Stimulated activated naive CD8-positive, alpha-beta T cell treated with anti-CD3 and anti-CD28 coated beads, Interleukin-15, amount 100 ng/mL, for 72 hours (primary cell): Measurements from ENCODE around the gene LYPD4.
"Not testable (repeated sequence)": the region's sequence is repeated elsewhere in the genome, so short reads cannot be mapped to it uniquely, and the experiment has no call there.

Experiments
- ATAC-seq: fragments of 150-1000 bp; cut with Tn5 transposase; 2 replicates; pipeline ENCODE4 v1.10.0; 2021; ENCODE audit warnings: mild to moderate bottlenecking, moderate library complexity
- DNase-seq, 2 donors: peaks; one replicate each; pipeline ENCODE4 v3.0.0; 2021 to 2022
- H3K27ac Mint-ChIP-seq, 2 donors: one replicate each; pipeline ENCODE4 v1.8.0; 2022; ENCODE audit warnings: mild to moderate bottlenecking in 2 of 2, mixed read lengths in 2 of 2, moderate library complexity in 2 of 2
- H3K27me3 Mint-ChIP-seq: one replicate; pipeline ENCODE4 v1.8.0; 2022; ENCODE audit warnings: mixed read lengths
- H3K4me1 Mint-ChIP-seq: one replicate; pipeline ENCODE4 v1.8.0; 2022; ENCODE audit warnings: mild to moderate bottlenecking, mixed read lengths
- H3K4me3 Mint-ChIP-seq, 2 donors: one replicate each; pipeline ENCODE4 v1.8.0; 2022; ENCODE audit warnings: mild to moderate bottlenecking in 2 of 2, mixed read lengths in 2 of 2, moderate library complexity in 1 of 2
- H3K9me3 Mint-ChIP-seq, 2 donors: one replicate each; pipeline ENCODE4 v1.8.0; 2022; ENCODE audit warnings: mixed read lengths in 2 of 2

The LYPD4 gene

DNA sequence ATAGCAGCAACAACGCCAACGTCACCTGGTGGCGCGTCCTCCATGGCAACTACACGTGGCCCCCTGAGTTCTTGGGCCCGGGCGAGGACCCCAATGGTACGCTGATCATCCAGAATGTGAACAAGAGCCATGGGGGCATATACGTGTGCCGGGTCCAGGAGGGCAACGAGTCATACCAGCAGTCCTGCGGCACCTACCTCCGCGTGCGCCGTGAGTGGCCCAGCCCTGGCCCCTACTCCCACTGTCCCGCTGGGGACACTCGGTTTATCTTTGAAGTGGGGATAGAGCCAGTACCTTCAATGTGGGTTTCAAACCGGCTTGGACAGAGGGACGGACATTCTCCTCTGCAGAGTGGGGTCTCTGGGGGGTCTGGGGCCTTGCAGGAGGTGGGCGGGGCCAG is 34.6 kb upstream of the LYPD4 start:
- H3K27ac Mint-ChIP-seq = peak overlapping the region in 1 of 2 donors; percentile 43
- DNase-seq (no peak), ATAC-seq (no peak)
- peaks cover 81% of the 10 kb centered on the region for H3K4me1 Mint-ChIP-seq
- H3K4me3 Mint-ChIP-seq = peak overlapping the region; percentile 22 to 51
- H3K27me3 Mint-ChIP-seq = no peaks in the 10 kb centered on the region
- H3K9me3 Mint-ChIP-seq = no peaks in the 10 kb centered on the region

DNA sequence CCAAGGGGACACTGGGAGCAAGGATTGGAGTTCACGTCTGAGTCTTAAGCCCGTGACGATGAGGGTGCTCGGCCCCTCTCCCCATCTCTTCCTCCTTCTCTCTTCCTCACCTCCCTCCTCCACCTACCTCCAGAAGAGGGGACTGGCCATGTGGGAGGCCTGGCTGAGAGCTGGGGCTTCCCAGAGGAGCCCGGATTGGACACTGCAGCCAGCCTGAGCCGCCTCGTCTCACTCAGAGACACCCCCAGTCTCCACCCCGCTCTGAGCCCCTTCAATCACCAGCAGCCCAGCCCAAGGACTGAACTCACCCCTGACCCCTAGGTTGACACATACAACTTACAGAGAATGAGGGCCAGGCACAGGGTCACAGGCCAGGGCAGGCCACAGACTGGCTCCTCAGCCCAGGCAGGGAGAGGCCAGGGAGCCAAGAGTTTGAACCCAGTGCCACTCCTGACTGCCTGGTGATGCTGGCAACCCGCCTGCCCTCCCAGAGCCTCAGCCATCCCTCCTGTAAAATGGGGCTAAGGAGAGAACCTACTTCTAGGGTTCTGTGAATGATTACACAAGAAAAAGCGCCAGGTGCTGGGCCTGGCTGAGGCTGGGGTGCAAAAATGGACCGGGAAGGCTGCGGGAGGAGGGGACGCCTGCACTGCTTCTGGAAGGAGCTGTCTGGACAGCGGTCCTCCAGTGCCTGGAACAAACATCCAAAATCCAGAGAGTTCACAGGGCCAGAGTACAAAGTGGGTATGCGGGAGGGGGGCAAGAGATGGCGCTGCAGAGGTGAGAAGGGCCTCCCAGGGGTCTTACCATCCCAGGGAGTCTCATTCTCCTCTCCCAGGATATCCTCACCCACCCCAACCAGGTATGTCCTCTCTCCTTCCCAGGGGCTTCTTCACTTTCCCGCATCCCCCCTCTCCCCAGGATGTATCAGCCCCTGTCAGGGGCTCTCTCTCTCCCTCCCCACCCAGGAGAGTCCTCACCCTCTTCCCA is 33.7 kb upstream of the LYPD4 start:
- DNase-seq (no peak), ATAC-seq (peak; percentile 48)
- no peaks in the 10 kb centered on the region for H3K9me3 Mint-ChIP-seq
- peak overlapping the region; percentile 94 to 97 for H3K27ac Mint-ChIP-seq
- no peaks in the 10 kb centered on the region for H3K27me3 Mint-ChIP-seq
- H3K4me3 Mint-ChIP-seq = peak overlapping the region; percentile 82 to 89
- peaks cover 86% of the 10 kb centered on the region for H3K4me1 Mint-ChIP-seq

DNA sequence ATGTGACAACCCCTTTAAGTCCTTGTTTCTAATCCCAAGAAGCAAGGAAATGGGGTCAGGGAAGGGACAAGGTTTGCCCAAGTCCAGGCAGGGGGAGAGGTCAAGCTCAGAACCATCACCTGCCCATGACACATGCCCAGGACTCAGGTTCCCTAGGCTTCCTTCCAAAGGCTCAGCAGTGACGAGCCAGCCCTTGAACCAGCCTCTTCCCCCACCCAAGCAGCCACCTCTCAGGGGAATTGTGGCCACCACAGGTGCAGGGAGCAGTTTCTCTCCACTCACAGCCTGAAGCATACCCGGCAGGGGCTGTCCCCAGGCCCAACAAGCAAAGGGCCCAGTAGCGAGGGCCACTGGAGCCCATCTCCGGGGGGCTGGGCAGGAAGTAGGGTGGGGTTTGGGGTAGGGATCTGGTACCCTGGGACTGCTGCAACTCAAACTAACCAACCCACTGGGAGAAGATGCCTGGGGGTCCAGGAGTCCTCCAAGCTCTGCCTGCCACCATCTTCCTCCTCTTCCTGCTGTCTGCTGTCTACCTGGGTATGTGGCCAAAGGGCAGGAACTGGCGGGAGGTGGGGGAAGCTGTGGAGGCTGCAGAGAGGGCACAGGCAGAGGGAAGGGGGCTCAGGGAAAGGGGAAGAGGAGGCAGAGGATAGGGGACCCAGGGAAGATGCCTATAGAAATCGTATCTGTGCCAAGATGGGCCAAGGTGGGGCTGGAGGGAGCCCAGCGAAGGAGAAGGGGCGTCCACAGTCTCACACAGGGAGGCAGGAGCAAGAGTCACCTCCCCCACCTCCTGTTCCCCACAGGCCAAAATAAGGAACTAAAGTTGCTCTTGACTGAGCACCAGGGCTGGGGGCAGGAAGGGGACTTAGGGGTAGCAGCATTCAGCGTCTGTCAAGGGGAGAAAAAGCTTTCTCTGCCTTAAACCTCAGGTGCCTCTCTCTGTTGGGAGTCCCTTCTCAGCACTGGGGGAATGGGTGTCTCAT is 32.7 kb upstream of the LYPD4 start, which contains the start of gene CD79A:
Gene CD79A (plus strand): TSS at position 433 of the 986 bp plus-strand sequence. CDS start 26 bp downstream, at position 459.
- Mint-ChIP-seq H3K4me1 (peaks cover 90% of the 10 kb centered on the region), H3K27ac (peak within 1 kb of the TSS; percentile 94 to 97), H3K9me3 (no peaks in the 10 kb centered on the region), H3K27me3 (no peaks in the 10 kb centered on the region), H3K4me3 (peak within 1 kb of the TSS; percentile 82 to 89)
- ATAC-seq (peak; percentile 43), DNase-seq (no peak)

DNA sequence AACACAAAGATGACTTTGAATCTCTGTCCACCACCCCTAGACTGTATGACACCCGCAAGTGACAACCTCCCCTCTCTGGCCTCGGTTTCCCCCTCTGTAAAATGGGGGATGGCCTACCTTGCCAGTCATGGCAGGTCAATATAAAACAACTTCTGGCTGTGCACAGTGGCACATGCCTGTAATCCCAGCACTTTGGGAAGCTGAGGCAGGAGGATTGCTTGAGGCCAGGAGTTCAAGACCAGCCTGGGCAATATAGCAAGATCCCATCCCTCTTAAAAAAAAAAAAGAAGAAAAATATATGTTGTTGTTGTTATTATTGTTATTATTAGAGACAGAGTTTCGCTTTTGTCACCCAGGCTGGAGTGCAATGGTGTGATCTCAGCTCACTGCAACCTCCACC is 31.5 kb upstream of the LYPD4 start:
- not testable (repeated sequence) for ATAC-seq, H3K9me3 Mint-ChIP-seq, DNase-seq, H3K27me3 Mint-ChIP-seq
- H3K4me3 Mint-ChIP-seq = peak overlapping the region; percentile 42 to 82
- H3K27ac Mint-ChIP-seq = peak overlapping the region in 1 of 2 donors; percentile 1
- peaks cover 93% of the 10 kb centered on the region for H3K4me1 Mint-ChIP-seq

DNA sequence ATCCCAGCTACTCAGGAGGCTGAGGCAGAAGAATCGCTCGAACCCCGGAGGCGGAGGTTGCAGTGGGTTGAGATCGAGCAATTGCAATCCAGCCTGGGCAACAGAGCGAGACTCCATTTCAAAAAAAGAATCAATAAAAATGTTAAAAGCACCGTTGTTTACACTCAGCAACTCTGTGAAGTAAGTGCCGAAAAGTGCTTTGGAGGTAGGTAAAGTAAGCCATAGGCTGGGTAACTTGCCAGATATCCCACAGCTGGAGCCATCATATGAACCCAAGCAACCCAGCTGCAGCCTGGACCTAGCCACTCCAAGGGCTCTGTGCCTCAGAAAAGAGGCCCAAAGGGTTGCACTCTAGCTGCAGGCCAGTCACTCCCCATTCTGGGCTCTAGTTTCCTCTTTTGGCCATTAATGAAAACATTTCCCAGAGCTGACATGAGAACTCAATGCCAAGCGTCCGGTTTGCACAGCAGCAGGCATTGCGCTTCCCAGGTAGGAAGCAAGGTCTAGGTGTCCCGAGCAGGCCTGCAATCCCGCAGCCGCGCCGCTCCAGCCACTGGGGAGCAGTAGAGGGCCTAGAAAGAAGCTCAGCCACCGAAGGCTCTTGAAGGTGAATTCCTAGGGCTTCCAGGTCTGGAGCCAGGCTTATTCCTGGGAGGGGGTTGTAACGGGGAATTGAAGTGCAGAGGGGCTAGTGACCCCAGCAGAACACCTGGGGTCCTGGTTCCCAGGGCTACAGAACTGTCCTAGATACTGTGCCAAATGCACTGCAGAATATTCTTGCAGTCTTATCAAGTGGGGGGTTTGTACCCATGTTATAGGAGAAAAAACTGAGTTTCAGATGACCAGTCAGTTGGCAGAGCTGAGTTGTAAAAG is 28.5 kb upstream of the LYPD4 start:
- no peak overlapping the region for H3K4me3 Mint-ChIP-seq
- DNase-seq = peak in 1 of 2 donors; percentile 66
- ATAC-seq = no peak
- no peaks in the 10 kb centered on the region for H3K9me3 Mint-ChIP-seq
- peak overlapping the region; percentile 25 to 76 for H3K27ac Mint-ChIP-seq
- H3K4me1 Mint-ChIP-seq = peaks cover 95% of the 10 kb centered on the region
- no peaks in the 10 kb centered on the region for H3K27me3 Mint-ChIP-seq

DNA sequence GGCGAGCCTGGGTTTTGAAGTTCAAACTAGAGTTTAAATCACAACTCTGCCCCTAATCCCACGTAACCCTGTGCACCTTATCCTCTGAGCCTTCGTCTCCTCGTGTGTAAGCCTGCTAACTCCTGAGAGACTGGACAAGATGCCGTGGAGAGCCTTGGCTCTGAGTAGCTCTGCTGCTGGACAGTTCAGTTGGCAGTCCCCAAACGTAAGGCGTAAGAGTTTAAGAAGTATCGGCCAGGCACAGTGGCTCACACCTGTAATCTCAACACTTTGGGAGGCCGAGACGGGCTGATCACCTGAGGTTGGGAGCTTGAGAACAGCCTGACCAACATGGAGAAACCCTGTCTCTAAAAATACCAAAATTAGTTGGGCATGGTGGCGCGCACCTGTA is 27.9 kb upstream of the LYPD4 start:
- Mint-ChIP-seq H3K4me3 (peak overlapping the region in 1 of 2 donors; percentile 15), H3K27ac (peak overlapping the region; percentile 79 to 87)

DNA sequence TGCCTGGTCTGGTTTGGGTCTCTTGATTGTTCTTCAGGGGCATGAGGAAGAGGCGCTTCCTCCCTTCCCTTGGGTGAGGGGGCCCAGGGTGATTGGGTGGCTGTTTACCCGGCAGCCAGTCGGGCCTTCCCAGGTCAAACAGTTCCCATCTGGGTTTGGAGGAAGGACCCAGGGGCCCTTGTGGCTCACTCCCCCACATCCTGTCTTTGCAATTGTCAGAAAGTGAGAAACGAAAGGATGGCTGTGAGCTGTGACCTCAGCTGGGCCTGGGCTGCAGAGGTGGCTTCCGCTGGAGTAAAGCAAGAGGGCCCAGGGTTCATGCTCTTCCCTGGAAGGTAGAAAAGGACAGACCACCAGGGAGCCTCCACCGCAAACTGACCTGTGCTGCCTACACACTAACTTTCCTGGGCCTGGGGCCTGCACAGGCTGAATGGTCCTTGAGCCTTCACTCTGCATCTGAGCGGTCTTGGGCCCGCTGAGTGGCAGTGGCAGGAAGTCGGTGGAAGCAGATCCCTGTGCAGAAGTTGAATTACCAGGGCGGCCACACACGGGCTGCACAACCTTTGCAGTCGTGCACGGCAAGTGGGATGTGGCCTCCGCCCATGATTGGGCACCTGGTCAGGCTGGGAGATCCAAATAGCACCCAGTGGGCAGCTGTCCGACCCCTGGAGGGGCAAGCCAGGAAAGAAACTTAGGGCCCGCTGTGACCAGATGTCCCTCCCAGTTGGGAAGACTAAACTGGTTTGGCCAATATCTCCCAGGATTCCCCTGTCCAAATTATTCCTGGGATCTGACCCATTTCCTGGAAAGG is 27.3 kb upstream of the LYPD4 start:
- Mint-ChIP-seq H3K27ac (peak overlapping the region; percentile 93 to 97), H3K4me3 (peak overlapping the region; percentile 63 to 64), H3K27me3 (no peaks in the 10 kb centered on the region), H3K9me3 (no peaks in the 10 kb centered on the region), H3K4me1 (peaks cover 95% of the 10 kb centered on the region)
- ATAC-seq (peak; percentile 86), DNase-seq (peak; percentile 78 to 86)

More for the DNA sequence above, 27.9 kb upstream of the LYPD4 start:
- Mint-ChIP-seq H3K4me1 (peaks cover 95% of the 10 kb centered on the region), H3K27me3 (no peaks in the 10 kb centered on the region), H3K9me3 (no peaks in the 10 kb centered on the region)
- DNase-seq (no peak), ATAC-seq (no peak)

DNA sequence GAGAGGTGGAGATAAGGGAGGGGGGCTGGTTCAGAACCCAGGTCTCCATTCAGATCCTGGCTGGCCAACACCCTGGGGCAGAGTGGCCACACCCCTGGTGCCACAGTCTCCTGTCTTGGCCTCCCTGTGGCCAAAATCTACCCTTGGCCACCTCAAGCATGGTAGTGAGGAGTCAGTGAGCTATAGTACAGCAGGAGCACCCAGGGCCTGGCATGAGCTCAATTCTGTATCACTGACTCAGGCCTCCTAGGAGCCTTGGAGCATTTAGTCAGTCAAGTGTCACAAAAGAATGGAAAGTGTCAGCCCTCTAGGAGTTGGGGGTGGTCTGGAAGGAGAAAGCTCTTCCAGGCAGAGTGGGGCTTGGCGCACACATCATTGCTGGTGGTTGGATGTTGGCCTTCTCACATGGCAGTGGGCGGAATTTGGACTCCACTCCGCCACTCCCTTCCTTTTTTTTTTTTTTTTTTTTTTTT is 26.0 kb upstream of the LYPD4 start:
- Mint-ChIP-seq H3K4me3 (peak overlapping the region; percentile 57 to 63), H3K4me1 (peaks cover 95% of the 10 kb centered on the region), H3K9me3 (no peaks in the 10 kb centered on the region), H3K27me3 (no peaks in the 10 kb centered on the region), H3K27ac (peak overlapping the region; percentile 83 to 84)
- ATAC-seq (no peak), DNase-seq (no peak)

DNA sequence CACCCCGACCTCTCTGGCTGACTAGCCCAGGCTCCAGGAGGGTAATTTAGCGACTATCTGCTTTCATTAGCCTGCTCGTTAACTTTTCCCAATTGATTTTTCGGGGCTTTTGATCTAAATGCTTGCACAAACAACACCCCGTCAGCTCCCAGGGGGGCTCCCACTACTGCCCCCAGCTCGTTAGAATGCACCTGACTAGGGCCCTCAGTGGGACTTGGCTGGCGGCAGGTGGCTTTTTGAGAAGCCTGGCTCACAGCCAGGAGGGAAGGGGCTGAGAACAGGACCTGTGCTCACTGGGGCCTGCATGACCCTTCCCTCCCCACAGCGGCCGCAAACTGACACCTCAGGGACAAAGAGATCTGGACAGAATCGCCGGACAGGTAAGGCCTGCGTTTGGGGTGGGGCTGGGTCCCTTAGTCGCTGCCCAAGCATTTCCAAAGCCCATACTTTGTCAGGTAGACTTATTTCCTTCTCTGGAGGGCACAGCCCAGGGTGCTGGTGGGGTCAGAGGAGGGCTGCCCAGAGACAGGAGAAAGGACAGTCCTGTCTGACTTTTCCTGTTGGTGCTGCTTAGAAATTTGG is 25.0 kb upstream of the LYPD4 start:
- ATAC-seq (no peak), DNase-seq (no peak)
- H3K4me1 Mint-ChIP-seq = peaks cover 94% of the 10 kb centered on the region
- H3K9me3 Mint-ChIP-seq = no peaks in the 10 kb centered on the region
- H3K27me3 Mint-ChIP-seq = no peaks in the 10 kb centered on the region
- H3K27ac Mint-ChIP-seq = peak overlapping the region; percentile 81 to 84
- peak overlapping the region; percentile 25 to 35 for H3K4me3 Mint-ChIP-seq

DNA sequence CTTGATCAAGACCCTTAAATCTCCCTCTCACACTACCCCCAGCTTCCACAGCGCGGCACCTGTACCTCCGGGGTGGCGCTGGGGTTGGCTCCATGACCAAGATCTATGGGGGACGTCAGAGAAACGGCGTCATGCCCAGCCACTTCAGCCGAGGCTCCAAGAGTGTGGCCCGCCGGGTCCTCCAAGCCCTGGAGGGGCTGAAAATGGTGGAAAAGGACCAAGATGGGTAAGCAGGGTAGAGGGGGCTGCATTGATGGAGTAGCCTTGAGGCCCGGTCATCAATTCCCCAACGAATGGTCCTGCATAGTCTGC is 24.5 kb upstream of the LYPD4 start:
- ATAC-seq (no peak), DNase-seq (no peak)
- H3K27ac Mint-ChIP-seq = peak overlapping the region; percentile 40 to 84
- H3K27me3 Mint-ChIP-seq = no peaks in the 10 kb centered on the region
- H3K4me3 Mint-ChIP-seq = peak overlapping the region in 1 of 2 donors; percentile 55
- peaks cover 97% of the 10 kb centered on the region for H3K4me1 Mint-ChIP-seq
- no peaks in the 10 kb centered on the region for H3K9me3 Mint-ChIP-seq

DNA sequence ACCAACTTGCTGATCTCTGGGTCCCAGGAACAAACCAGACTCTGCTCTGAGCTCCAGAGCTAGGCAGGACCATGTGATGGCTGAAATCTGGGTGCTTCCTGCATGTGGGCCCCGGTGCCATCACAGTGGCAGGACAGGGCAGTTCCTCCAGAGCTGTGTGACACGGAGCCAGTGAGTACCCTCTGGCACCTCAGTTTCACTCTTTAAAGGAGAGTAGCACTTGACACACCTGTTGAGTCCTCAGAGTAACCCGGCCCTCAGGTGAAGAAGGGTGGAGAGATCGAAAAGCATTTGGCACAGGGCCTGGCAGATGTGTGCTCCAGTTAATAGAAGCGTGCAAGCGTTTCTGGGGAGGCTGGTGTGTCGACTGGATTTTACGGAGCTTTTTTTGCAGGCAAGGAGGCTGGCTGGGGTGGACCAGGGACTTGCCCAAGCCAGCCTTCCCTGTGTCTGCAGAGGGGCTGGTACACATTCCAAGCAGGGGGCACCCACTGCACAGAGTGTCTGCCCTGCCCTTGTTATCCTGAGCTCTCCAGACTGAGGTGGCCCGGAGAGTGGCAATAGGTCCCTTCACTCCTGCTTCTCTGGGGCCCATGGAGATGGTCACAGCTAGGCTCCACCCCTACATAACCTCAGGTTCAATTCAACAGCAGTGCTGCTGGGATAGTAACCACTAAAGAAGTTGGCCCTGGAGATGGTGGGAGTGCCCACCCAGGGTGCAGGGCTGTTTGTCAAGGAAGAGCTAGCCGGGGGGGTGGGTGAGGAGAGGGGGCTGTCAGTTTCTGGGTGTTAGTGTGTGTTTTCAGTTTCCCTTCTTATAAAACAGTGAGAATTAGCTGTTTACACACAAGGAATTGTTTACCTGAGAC is 23.9 kb upstream of the LYPD4 start:
- Mint-ChIP-seq H3K4me3 (peak overlapping the region; percentile 38 to 55), H3K4me1 (peaks cover 99% of the 10 kb centered on the region), H3K9me3 (no peaks in the 10 kb centered on the region)

DNA sequence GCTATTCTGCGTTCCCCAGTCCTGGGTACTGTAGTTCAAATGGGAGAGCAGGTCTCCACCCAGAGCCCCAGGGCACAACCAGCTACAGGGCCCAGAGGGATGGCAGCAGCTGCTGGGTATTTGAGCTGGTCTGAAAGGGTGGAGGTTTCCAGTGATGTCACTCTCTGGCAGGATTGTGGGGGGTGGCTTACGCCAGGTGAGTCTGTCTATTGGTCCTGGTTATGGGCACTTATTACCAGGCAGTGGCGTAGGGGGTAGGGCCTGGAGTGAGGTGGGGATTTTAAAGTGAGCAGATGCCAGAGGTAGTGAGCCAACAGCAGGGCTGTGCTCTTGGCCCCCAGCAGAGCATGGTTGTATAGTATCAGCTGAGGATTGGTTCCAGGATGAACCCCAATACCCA is 21.8 kb upstream of the LYPD4 start:
- H3K4me3 Mint-ChIP-seq = peak overlapping the region; percentile 71 to 73
- H3K4me1 Mint-ChIP-seq = peaks cover 99% of the 10 kb centered on the region
- no peaks in the 10 kb centered on the region for H3K9me3 Mint-ChIP-seq
- no peaks in the 10 kb centered on the region for H3K27me3 Mint-ChIP-seq
- peak overlapping the region; percentile 87 to 97 for H3K27ac Mint-ChIP-seq
- no peak for DNase-seq
- ATAC-seq = no peak

More for the DNA sequence above, 23.9 kb upstream of the LYPD4 start:
- DNase-seq (no peak), ATAC-seq (no peak)
- Mint-ChIP-seq H3K27ac (peak overlapping the region; percentile 56 to 86), H3K27me3 (no peaks in the 10 kb centered on the region)

DNA sequence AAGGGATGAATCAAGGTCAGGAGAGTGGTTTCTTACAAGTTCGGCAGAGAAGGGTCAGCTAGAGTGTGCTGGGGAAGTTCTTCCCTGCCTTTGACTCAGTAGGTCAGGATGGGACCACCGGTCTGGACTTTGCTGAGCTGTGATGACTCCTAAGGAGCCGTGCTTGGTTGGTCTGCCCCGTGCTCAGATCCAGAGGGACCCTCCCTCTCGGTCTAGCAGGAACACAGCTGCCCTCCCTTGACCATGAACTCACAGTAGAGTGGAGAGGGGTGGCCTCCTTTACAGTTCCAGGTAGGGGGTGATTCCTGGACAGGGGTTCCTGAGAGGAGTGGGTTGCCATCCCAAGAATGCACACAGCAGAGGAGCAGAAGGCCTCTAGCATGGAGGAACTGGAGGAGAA is 19.9 kb upstream of the LYPD4 start:
- Mint-ChIP-seq H3K27me3 (no peaks in the 10 kb centered on the region), H3K4me1 (peaks cover 86% of the 10 kb centered on the region), H3K4me3 (peak overlapping the region; percentile 82 to 86), H3K27ac (peak overlapping the region; percentile 94 to 98), H3K9me3 (no peaks in the 10 kb centered on the region)
- no peak for DNase-seq
- no peak for ATAC-seq
